ENCODE results near the gene C19orf25. TPM values are rescaled to one million over a fixed set of nuclear protein-coding genes. Genes with fewer than 3 reads are reported as not detected.
A peak's percentile ranks its signal among the peaks of the same experiment; 100 is the strongest.
"Not testable (repeated sequence)": the region's sequence is repeated elsewhere in the genome, so short reads cannot be mapped to it uniquely, and the experiment has no call there.

C19orf25 gene
- total and polyA plus RNA-seq, 5 donors from 2014 or later, result 33.4 to 64.0 (median 52.5) TPM

DNA sequence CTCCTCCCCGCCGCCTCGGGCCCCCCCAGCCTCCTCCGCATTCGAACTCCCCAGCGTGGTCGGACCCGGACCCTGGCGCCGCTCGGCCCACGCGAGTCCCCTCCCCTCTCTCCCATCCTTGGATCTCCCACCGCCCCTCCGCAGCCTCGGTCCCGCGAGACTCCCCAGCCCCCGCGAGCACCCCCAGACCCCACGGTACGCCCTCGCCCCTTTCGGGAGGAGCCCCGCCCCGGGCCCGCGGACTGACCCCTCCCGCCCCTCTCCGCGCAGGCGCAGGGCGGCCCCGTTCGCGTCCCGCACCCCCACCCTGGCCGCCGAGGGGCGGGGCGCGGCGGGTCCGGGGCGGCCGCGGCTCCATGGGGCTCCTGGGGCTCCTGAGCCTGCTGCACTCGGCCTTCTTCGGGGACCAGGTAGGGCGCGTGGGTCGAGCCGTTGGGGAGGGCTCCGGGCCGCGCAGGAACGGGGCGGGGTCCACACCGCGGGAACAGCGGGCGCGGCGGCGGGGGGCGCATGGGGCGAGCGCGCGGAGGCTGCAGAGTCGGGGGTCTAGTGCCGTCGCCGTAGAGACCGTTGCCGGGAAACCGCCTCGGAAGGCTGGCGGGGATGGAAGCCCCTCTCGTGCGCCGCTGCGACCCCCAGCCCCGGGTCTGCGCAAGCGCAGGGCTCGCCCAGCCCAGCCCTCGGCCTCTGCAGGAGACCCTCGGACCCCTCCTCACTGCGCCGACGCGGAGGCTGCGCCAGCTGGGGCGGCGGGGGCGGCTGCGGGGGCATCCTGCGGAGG is 32.9 kb downstream of the C19orf25 start:
- Mint-ChIP-seq H3K27me3 (peaks cover 42% of the 10 kb centered on the region), H3K9me3 (peaks cover 0 to 4% (median 0%) of the 10 kb centered on the region in 7 donors), H3K4me1 (peaks cover 0 to 48% (median 15%) of the 10 kb centered on the region in 4 donors), H3K4me3 (no peak overlapping the region), H3K36me3 (peaks cover 4% of the 10 kb centered on the region), H3K27ac (no peak overlapping the region)
- Histone ChIP-seq H3K9me3 (ENCODE audit: control insufficient read depth in 2 of 2, low read length in 2 of 2) (no peaks in the 10 kb centered on the region), H3K4me1 (ENCODE audit: control insufficient read depth, insufficient read depth, low read length, poor library complexity, severe bottlenecking) (peaks cover 38% of the 10 kb centered on the region), H3K4me3 (ENCODE audit: low read depth, low read length) (no peak overlapping the region), H3K36me3 (ENCODE audit: control insufficient read depth, insufficient read depth, low read length) (peaks cover 7% of the 10 kb centered on the region), H3K27me3 (ENCODE audit: control insufficient read depth, insufficient read depth, low read length) (peaks cover 14% of the 10 kb centered on the region), H3K27ac (ENCODE audit: insufficient read depth, low read length, poor library complexity, severe bottlenecking) (no peak overlapping the region)
- DNase-seq, result no peak
- ATAC-seq (ENCODE audit: low read depth in 2 of 2), result no peak

DNA sequence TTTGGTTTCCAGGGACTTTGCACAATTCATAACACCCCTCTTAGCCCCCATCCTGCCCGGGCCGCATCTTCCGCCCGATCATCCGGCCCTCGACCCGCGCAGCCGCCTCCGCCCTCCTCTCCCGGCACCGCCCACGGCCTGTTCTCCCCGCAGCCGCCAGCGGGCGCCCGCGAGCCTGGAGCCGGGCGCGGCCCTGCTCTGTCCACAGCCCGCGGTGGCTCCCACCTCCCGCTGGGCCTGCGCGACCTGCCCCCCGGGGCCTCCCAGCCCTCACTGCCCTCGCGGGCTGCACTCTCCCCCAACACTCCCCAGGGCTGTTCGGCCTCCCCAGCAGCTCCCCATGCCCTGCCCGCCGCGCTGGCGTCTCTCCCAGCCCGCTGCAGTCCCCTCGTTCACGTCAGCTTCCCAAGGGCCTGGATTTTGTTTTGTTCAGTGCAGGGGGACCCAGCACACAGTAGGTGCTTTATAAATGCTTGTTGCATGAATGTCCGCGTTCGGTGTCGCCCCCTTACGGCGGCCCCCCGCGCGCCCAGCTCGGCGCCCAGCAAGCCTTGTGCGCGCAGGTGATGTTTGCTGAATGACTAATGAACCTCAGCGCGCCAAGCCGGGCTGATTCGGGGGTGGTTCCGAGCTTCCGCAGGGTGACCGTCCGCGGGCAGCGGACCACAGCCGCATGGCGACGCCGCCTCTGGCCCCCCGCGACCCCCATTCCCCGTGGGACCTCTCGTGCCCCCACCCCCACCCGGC is 33.7 kb downstream of the C19orf25 start:
- no peak overlapping the region for H3K27ac ChIP-seq (ENCODE audit: insufficient read depth, low read length, poor library complexity, severe bottlenecking)
- no peaks in the 10 kb centered on the region for H3K9me3 ChIP-seq (ENCODE audit: control insufficient read depth in 2 of 2, low read length in 2 of 2)
- H3K27ac Mint-ChIP-seq, result peak overlapping the region in 1 of 3 donors; percentile 69
- peak overlapping the region; percentile 71 to 89 (median 80) for H3K4me3 Mint-ChIP-seq
- peaks cover 35% of the 10 kb centered on the region for H3K27me3 Mint-ChIP-seq
- H3K4me1 Mint-ChIP-seq, result peaks cover 0 to 46% (median 15%) of the 10 kb centered on the region in 4 donors
- H3K27me3 ChIP-seq (ENCODE audit: control insufficient read depth, insufficient read depth, low read length), result peaks cover 6% of the 10 kb centered on the region
- H3K36me3 Mint-ChIP-seq, result peaks cover 4% of the 10 kb centered on the region
- H3K9me3 Mint-ChIP-seq, result peaks cover 0 to 3% (median 0%) of the 10 kb centered on the region in 7 donors
- DNase-seq (peak; percentile 61 to 77 (median 77)), ATAC-seq (ENCODE audit: low read depth in 2 of 2) (peak; percentile 88 to 90)
- peaks cover 43% of the 10 kb centered on the region for H3K4me1 ChIP-seq (ENCODE audit: control insufficient read depth, insufficient read depth, low read length, poor library complexity, severe bottlenecking)
- H3K36me3 ChIP-seq (ENCODE audit: control insufficient read depth, insufficient read depth, low read length), result peaks cover 15% of the 10 kb centered on the region
- H3K4me3 ChIP-seq (ENCODE audit: low read depth, low read length), result no peak overlapping the region

DNA sequence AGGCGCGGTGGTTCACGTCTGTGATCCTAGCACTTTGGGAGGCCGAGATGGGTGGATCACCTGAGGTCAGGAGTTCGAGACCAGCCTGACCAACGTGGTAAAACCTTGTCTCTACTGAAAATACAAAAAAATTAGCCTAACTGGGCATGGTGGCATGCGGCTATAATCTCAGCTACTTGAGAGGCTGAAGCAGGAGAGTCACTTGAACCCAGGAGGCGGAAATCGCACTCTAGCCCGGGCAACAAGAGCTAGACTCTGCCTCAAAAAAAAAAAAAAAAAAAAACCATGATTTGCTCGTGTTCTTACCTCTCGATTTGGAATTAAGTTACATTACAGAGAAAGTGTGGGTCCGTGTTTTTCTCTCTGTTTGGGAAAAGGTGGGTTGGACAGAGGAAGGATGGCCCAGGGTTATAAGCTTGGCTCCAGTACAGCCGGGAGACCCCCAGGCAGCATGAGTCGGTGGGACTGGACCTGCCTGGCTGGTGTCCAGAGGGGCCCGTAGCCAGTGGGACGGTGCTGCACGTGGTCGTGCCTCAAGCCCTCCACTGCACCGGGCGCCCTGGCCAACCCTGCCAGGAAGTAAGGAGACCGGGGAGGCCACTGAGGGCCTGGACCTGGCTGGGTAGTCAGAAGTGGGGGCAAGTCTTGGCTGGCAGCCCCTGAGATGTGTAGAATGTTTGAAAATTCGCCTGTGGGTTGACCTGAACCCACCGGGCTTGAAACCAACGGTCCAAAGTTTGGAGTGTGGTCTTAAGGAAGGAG is 37.2 kb downstream of the C19orf25 start:
- Histone ChIP-seq H3K27me3 (ENCODE audit: control insufficient read depth, insufficient read depth, low read length) (no peaks in the 10 kb centered on the region), H3K27ac (ENCODE audit: insufficient read depth, low read length, poor library complexity, severe bottlenecking) (no peak overlapping the region), H3K36me3 (ENCODE audit: control insufficient read depth, insufficient read depth, low read length) (peaks cover 17% of the 10 kb centered on the region), H3K9me3 (ENCODE audit: control insufficient read depth in 2 of 2, low read length in 2 of 2) (no peaks in the 10 kb centered on the region), H3K4me3 (ENCODE audit: low read depth, low read length) (no peak overlapping the region), H3K4me1 (ENCODE audit: control insufficient read depth, insufficient read depth, low read length, poor library complexity, severe bottlenecking) (peaks cover 48% of the 10 kb centered on the region)
- Mint-ChIP-seq H3K9me3 (peaks cover 0 to 2% (median 0%) of the 10 kb centered on the region in 7 donors), H3K27ac (no peak overlapping the region), H3K4me1 (peaks cover 0 to 47% (median 15%) of the 10 kb centered on the region in 4 donors), H3K36me3 (peaks cover 4% of the 10 kb centered on the region), H3K27me3 (peaks cover 18% of the 10 kb centered on the region), H3K4me3 (peak overlapping the region; percentile 52 to 98 (median 76))
- ATAC-seq (ENCODE audit: low read depth in 2 of 2) (no peak), DNase-seq (no peak)

DNA sequence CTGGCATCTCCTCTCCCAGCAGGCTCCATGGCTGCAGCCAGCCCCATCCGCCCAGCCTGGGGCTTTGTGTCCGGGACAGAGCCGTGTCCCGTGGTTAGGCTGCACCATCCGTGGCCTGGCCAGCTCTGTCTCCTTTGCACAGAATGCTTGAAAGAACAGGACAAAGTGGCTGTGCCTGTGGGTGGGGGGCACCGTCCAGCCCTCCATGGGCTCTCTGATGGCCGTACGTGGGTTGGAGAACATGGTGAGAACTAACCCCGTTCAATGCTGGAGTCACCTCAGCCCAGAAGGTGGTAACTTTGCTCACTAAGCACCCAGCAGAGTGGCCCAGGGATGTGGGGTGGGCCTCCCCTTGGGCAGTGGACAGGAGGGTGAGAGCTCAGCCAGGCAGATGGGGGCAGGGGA is 38.0 kb downstream of the C19orf25 start:
- DNase-seq (no peak), ATAC-seq (ENCODE audit: low read depth in 2 of 2) (no peak)
- peaks cover 17% of the 10 kb centered on the region for H3K36me3 ChIP-seq (ENCODE audit: control insufficient read depth, insufficient read depth, low read length)
- H3K9me3 ChIP-seq (ENCODE audit: control insufficient read depth in 2 of 2, low read length in 2 of 2), result no peaks in the 10 kb centered on the region
- Mint-ChIP-seq H3K4me3 (peak overlapping the region in 3 of 4 donors; percentile 70 to 98 (median 90)), H3K4me1 (peaks cover 0 to 45% (median 15%) of the 10 kb centered on the region in 4 donors), H3K9me3 (peaks cover 0 to 2% (median 0%) of the 10 kb centered on the region in 7 donors), H3K27ac (peak overlapping the region in 1 of 3 donors; percentile 51), H3K27me3 (peaks cover 18% of the 10 kb centered on the region), H3K36me3 (peaks cover 4% of the 10 kb centered on the region)
- peaks cover 40% of the 10 kb centered on the region for H3K4me1 ChIP-seq (ENCODE audit: control insufficient read depth, insufficient read depth, low read length, poor library complexity, severe bottlenecking)
- H3K27me3 ChIP-seq (ENCODE audit: control insufficient read depth, insufficient read depth, low read length), result no peaks in the 10 kb centered on the region
- no peak overlapping the region for H3K4me3 ChIP-seq (ENCODE audit: low read depth, low read length)
- no peak overlapping the region for H3K27ac ChIP-seq (ENCODE audit: insufficient read depth, low read length, poor library complexity, severe bottlenecking)

DNA sequence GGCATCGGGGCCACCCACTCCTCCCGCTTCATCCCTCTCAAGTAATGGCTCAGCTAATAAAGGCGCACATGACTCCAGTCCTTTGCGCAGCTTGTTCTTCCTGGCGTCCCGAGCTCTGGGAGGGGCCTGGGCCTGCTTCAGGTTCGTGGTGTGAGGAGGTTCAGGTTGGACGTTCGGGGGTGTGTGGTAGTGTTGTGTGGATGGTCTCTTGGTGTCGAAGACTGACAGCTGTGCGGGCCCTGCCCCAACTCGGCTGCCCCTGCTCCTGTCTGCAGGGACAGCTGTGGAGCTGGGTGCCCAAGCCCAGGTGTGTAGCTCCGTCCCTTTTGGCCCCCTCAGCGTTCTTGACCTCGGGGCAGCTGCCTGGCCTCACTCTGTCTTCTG is 38.6 kb downstream of the C19orf25 start:
- no peaks in the 10 kb centered on the region for H3K9me3 ChIP-seq (ENCODE audit: control insufficient read depth in 2 of 2, low read length in 2 of 2)
- H3K4me1 ChIP-seq (ENCODE audit: control insufficient read depth, insufficient read depth, low read length, poor library complexity, severe bottlenecking), result peaks cover 34% of the 10 kb centered on the region
- H3K27me3 ChIP-seq (ENCODE audit: control insufficient read depth, insufficient read depth, low read length), result no peaks in the 10 kb centered on the region
- H3K36me3 ChIP-seq (ENCODE audit: control insufficient read depth, insufficient read depth, low read length), result peaks cover 20% of the 10 kb centered on the region
- DNase-seq, result no peak
- peaks cover 0 to 2% (median 0%) of the 10 kb centered on the region in 7 donors for H3K9me3 Mint-ChIP-seq
- no peak overlapping the region for H3K27ac ChIP-seq (ENCODE audit: insufficient read depth, low read length, poor library complexity, severe bottlenecking)
- no peak for ATAC-seq (ENCODE audit: low read depth in 2 of 2)
- H3K4me3 Mint-ChIP-seq, result peak overlapping the region; percentile 54 to 98 (median 80)
- H3K27me3 Mint-ChIP-seq, result peaks cover 17% of the 10 kb centered on the region
- peaks cover 0 to 44% (median 14%) of the 10 kb centered on the region in 4 donors for H3K4me1 Mint-ChIP-seq
- H3K4me3 ChIP-seq (ENCODE audit: low read depth, low read length), result no peak overlapping the region
- peaks cover 5% of the 10 kb centered on the region for H3K36me3 Mint-ChIP-seq
- peak overlapping the region; percentile 34 to 75 (median 73) for H3K27ac Mint-ChIP-seq

DNA sequence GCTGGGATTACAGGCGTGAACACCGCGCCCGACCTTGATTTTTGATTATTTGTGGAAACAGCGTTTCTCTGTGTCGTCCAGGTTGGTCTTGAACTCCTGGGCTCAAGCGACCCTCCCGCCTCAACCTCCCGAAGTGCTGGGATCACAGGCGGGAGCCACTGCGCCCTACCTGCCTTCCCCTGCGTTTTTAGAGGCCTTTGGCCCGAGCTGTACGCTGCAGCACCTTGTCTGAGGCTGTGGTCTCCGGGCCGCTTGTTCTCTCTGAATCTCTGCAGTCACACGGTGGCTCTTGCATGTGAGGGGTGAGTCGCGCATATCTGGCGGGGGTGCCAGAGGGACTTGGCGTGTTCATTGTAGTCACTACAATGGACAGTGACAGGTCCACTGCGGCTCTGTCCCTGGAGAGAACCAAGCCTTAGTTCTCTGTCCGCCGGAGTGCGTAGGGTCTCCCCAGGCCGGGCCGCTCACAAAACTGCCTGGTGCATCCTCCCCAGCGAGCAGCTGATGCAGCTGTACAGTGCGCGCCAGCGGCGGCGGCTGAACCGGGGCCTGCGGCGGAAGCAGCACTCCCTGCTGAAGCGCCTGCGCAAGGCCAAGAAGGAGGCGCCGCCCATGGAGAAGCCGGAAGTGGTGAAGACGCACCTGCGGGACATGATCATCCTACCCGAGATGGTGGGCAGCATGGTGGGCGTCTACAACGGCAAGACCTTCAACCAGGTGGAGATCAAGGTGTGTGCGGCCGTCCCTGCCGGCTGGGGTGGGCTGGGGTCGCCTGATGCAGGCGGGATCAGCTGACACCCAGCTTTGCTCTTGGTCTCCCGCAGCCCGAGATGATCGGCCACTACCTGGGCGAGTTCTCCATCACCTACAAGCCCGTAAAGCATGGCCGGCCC is 39.2 kb downstream of the C19orf25 start:
- H3K9me3 Mint-ChIP-seq; ATAC-seq (ENCODE audit: low read depth in 2 of 2): not testable (repeated sequence)
- H3K27ac Mint-ChIP-seq, result peak overlapping the region; percentile 79 to 98 (median 96)

More for the DNA sequence above, 39.2 kb downstream of the C19orf25 start:
- H3K36me3 Mint-ChIP-seq; DNase-seq; H3K27me3 ChIP-seq (ENCODE audit: control insufficient read depth, insufficient read depth, low read length); H3K9me3 ChIP-seq (ENCODE audit: control insufficient read depth in 2 of 2, low read length in 2 of 2); H3K4me3 ChIP-seq (ENCODE audit: low read depth, low read length): not testable (repeated sequence)
- H3K27me3 Mint-ChIP-seq, result peaks cover 14% of the 10 kb centered on the region
- Histone ChIP-seq H3K27ac (ENCODE audit: insufficient read depth, low read length, poor library complexity, severe bottlenecking) (peak overlapping the region; percentile 87), H3K4me1 (ENCODE audit: control insufficient read depth, insufficient read depth, low read length, poor library complexity, severe bottlenecking) (peaks cover 28% of the 10 kb centered on the region), H3K36me3 (ENCODE audit: control insufficient read depth, insufficient read depth, low read length) (peaks cover 24% of the 10 kb centered on the region)
- H3K4me3 Mint-ChIP-seq, result peak overlapping the region; percentile 90 to 99 (median 98)
- H3K4me1 Mint-ChIP-seq, result peaks cover 0 to 38% (median 13%) of the 10 kb centered on the region in 4 donors
